GM06990 (cell line): ENCODE results near the gene MUC5AC.

Experiments used
- DNase-seq: peaks from one replicate; pipeline ENCODE4 v3.0.0-alpha.2; 2011; ENCODE audit not compliant: insufficient read length; ENCODE audit errors: extremely low read depth
- H3K27me3 ChIP-seq: replicated peaks from 2 replicates; pipeline ENCODE4 v1.6.0; 2011; ENCODE audit warnings: low read length; ENCODE audit not compliant: control insufficient read depth, insufficient read depth
- H3K36me3 ChIP-seq: 2 replicates; pipeline ENCODE4 v1.5.1; 2011; ENCODE audit warnings: low read length; ENCODE audit not compliant: control insufficient read depth, insufficient read depth
- H3K4me3 ChIP-seq: replicated peaks from 2 replicates; pipeline ENCODE4 v1.5.1; 2011; ENCODE audit warnings: low read depth, mild to moderate bottlenecking, control low read depth, low read length
- CTCF ChIP-seq: IDR thresholded peaks from 2 replicates; pipeline ENCODE4 v1.5.1; 2011; ENCODE audit warnings: low read length, control low read depth, mild to moderate bottlenecking, inconsistent platforms; ENCODE audit not compliant: insufficient read depth, poor library complexity, severe bottlenecking

Gene MUC5AC

GRCh38 chr11:1230456-1231395 is 73.0 kb downstream of the MUC5AC start:
- DNase-seq = no peak
- no peaks in the 10 kb centered on the region; the same call in 1 of the 2 replicates for H3K27me3 ChIP-seq
- no peaks in the 10 kb centered on the region for H3K36me3 ChIP-seq
- TF ChIP-seq CTCF = no peak
- no peak overlapping the region for H3K4me3 ChIP-seq

- H3K36me3 ChIP-seq = no peaks in the 10 kb centered on the region
- no peak for TF ChIP-seq CTCF
- no peaks in the 10 kb centered on the region; the same call in 1 of the 2 replicates for H3K27me3 ChIP-seq
- no peak overlapping the region for H3K4me3 ChIP-seq
- no peak for DNase-seq
Observed at GRCh38 chr11:1231396-1232020, 73.8 kb downstream of the MUC5AC start.

GRCh38 chr11:1232021-1232882 is 74.5 kb downstream of the MUC5AC start:
- DNase-seq = no peak
- TF ChIP-seq CTCF = no peak
- Histone ChIP-seq H3K36me3 (no peaks in the 10 kb centered on the region), H3K4me3 (no peak overlapping the region), H3K27me3 (no peaks in the 10 kb centered on the region; the same call in 1 of the 2 replicates)

GRCh38 chr11:1232883-1233321 is 75.1 kb downstream of the MUC5AC start:
- no peak for DNase-seq
- H3K4me3 ChIP-seq = no peak overlapping the region
- H3K36me3 ChIP-seq = no peaks in the 10 kb centered on the region
- TF ChIP-seq CTCF = no peak
- no peaks in the 10 kb centered on the region; the same call in 1 of the 2 replicates for H3K27me3 ChIP-seq

- Histone ChIP-seq H3K36me3 (no peaks in the 10 kb centered on the region), H3K4me3 (no peak overlapping the region), H3K27me3 (no peaks in the 10 kb centered on the region; the same call in 1 of the 2 replicates)
- DNase-seq = no peak
- TF ChIP-seq CTCF = no peak
Observed at GRCh38 chr11:1233351-1234053, 75.7 kb downstream of the MUC5AC start.
